Subcutaneous adipose tissue (tissue), 4 donors: Measurements from ENCODE around the gene GABRG3. TPM values are rescaled to one million over a fixed set of nuclear protein-coding genes. Genes with fewer than 3 reads are reported as not detected.

Experiments used
- total RNA-seq, 4 donors: library from RNA; depleted of rRNA; stranded (reverse); fragments of >200 nt; gene quantifications; one replicate each; pipeline ENCODE4 v1.1.0, GENCODE V29; 2016
- TF ChIP-seq, protein P1 (sequence below): fragments of 450-650 bp; IDR thresholded peaks from one replicate; pipeline ENCODE4 v1.5.1; 2016; ENCODE audit warnings: low read depth, mild to moderate bottlenecking, control low read depth, antibody characterized with exemption, moderate library complexity

Gene GABRG3
- total RNA-seq, 4 donors from 2014 or later: not detected

GRCh38 chr15:27509014-27509413 is 538.0 kb downstream of the GABRG3 start:
- TF ChIP-seq, protein P1, sequence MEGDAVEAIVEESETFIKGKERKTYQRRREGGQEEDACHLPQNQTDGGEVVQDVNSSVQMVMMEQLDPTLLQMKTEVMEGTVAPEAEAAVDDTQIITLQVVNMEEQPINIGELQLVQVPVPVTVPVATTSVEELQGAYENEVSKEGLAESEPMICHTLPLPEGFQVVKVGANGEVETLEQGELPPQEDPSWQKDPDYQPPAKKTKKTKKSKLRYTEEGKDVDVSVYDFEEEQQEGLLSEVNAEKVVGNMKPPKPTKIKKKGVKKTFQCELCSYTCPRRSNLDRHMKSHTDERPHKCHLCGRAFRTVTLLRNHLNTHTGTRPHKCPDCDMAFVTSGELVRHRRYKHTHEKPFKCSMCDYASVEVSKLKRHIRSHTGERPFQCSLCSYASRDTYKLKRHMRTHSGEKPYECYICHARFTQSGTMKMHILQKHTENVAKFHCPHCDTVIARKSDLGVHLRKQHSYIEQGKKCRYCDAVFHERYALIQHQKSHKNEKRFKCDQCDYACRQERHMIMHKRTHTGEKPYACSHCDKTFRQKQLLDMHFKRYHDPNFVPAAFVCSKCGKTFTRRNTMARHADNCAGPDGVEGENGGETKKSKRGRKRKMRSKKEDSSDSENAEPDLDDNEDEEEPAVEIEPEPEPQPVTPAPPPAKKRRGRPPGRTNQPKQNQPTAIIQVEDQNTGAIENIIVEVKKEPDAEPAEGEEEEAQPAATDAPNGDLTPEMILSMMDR: no peak

- TF ChIP-seq, protein P1: no peak
These were observed 541.5 kb downstream of the GABRG3 start for GRCh38 chr15:27512281-27513001.

DNA sequence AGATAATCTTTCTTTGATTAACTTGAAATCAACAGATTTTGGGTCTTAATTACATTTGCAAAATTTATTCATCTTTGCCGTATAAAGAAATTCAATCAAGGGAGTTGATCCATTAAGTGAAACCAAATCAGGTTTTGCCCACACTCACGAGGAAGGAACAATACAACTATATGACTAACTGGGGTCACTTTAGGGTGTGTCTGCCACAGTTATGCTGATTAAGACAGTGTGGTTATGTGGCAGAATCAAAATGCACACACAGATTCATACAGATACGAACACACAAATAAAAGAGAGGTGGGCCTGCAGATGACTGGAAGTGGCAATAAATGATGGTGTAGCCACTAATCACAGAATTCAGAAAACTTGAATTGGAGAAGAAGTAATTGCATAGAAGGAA is 543.5 kb downstream of the GABRG3 start:
- TF ChIP-seq, protein P1: no peak

GRCh38 chr15:27527490-27528067 is 556.6 kb downstream of the GABRG3 start:
- TF ChIP-seq, protein P1: no peak

GRCh38 chr15:27529399-27529798 is 558.4 kb downstream of the GABRG3 start:
- TF ChIP-seq, protein P1: no peak

DNA sequence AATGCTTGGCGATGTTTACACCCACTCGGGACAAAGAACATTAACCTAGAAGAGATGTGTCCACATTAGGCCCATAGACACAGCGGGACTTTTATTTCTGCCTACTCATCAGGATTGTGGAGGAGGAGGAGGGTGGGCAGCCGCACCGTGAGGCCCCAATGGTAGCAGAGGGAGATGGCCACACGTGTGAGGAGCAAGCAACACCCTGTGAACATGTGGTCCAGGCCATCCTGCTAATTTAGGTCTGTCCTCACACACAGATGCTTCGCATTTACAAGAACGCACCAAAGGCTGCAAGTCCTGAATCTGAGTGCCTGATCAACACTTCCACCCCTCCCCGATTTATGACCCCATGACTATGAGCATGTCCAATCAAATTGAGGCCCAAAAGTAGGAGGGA is 560.0 kb downstream of the GABRG3 start:
- TF ChIP-seq, protein P1: no peak

DNA sequence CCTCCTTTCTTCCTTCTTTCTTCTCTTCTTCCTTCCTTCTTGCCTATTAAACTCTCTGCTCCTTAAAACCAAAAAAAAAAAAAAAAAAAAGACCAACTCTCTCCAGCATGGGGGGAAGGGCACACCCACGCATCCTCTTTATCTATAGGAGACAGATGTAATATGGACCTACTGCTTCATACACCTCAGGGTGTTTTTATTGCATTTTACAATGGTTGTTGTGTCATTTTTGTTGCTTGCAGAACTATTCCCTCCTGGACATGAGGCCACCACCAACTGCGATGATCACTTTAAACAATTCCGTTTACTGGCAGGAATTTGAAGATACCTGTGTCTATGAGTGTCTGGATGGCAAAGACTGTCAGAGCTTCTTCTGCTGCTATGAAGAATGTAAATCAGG is 561.4 kb downstream of the GABRG3 start:
- TF ChIP-seq, protein P1: no peak
